H9 (cell line): ENCODE measurements around the gene ACOT11. TPM values are rescaled to one million over a fixed set of nuclear protein-coding genes. Genes with fewer than 3 reads are reported as not detected.

Source experiments
- DNase-seq: peaks from one replicate; pipeline ENCODE4 v3.0.0-alpha.2; 2017
- H2AFZ ChIP-seq: one replicate; pipeline ENCODE4 v1.6.1; 2013; ENCODE audit warnings: mild to moderate bottlenecking, low read length, control low read depth, moderate library complexity
- H2AK5ac ChIP-seq: 2 replicates; pipeline ENCODE4 v1.6.1; 2013; ENCODE audit warnings: low read length, control low read depth, mixed read lengths; ENCODE audit not compliant: insufficient read length
- H2BK120ac ChIP-seq: one replicate; pipeline ENCODE4 v1.6.1; 2013; ENCODE audit warnings: low read depth, mild to moderate bottlenecking, low read length, control low read depth, inconsistent platforms; ENCODE audit not compliant: poor library complexity, severe bottlenecking
- H2BK12ac ChIP-seq: 2 replicates; pipeline ENCODE4 v1.6.1; 2013; ENCODE audit warnings: low read length, control low read depth, mixed read lengths, low read depth; ENCODE audit not compliant: insufficient read length
- H2BK15ac ChIP-seq: 2 replicates; pipeline ENCODE4 v1.6.1; 2013; ENCODE audit warnings: low read depth, low read length, control low read depth
- H2BK20ac ChIP-seq: one replicate; pipeline ENCODE4 v1.6.1; 2013; ENCODE audit warnings: low read depth, mild to moderate bottlenecking, low read length, control low read depth, inconsistent platforms; ENCODE audit not compliant: poor library complexity, severe bottlenecking
- H2BK5ac ChIP-seq: 2 replicates; pipeline ENCODE4 v1.6.1; 2013; ENCODE audit warnings: low read length, control low read depth, mixed read lengths; ENCODE audit not compliant: insufficient read length
- H3K14ac ChIP-seq: 2 replicates; pipeline ENCODE4 v1.6.1; 2013; ENCODE audit warnings: low read length, control low read depth; ENCODE audit not compliant: insufficient read depth
- H3K18ac ChIP-seq: 2 replicates; pipeline ENCODE4 v1.6.1; 2013; ENCODE audit warnings: low read depth, mild to moderate bottlenecking, mixed read lengths, low read length, control low read depth; ENCODE audit not compliant: insufficient read length
- H3K23ac ChIP-seq: 2 replicates; pipeline ENCODE4 v1.6.1; 2013; ENCODE audit warnings: low read length, control low read depth, mixed read lengths, low read depth; ENCODE audit not compliant: insufficient read length
- H3K23me2 ChIP-seq: 2 replicates; pipeline ENCODE4 v1.6.1; 2013; ENCODE audit warnings: low read depth, mild to moderate bottlenecking, mixed read lengths, low read length, control low read depth; ENCODE audit not compliant: insufficient read length, poor library complexity, severe bottlenecking
- H3K27ac ChIP-seq: 2 replicates; pipeline ENCODE4 v1.5.1; 2013; ENCODE audit warnings: low read length, control low read depth, mixed read lengths, low read depth; ENCODE audit not compliant: insufficient read length
- H3K27me3 ChIP-seq: 2 replicates; pipeline ENCODE4 v1.6.1; 2013; ENCODE audit warnings: low read length, control low read depth, inconsistent platforms; ENCODE audit not compliant: insufficient read depth
- H3K4ac ChIP-seq: 2 replicates; pipeline ENCODE4 v1.6.1; 2013; ENCODE audit warnings: low read depth, mild to moderate bottlenecking, control low read depth, inconsistent platforms, low read length, moderate library complexity
- H3K4me1 ChIP-seq: 2 replicates; pipeline ENCODE4 v1.6.1; 2013; ENCODE audit warnings: low read length, control low read depth, inconsistent platforms; ENCODE audit not compliant: insufficient read depth
- H3K4me2 ChIP-seq: 2 replicates; pipeline ENCODE4 v1.6.1; 2013; ENCODE audit warnings: low read length, control low read depth, mixed read lengths; ENCODE audit not compliant: insufficient read length, insufficient read depth
- H3K56ac ChIP-seq: 2 replicates; pipeline ENCODE4 v1.6.1; 2013; ENCODE audit warnings: low read depth, mild to moderate bottlenecking, mixed read lengths, low read length, control low read depth; ENCODE audit not compliant: insufficient read length
- H3K79me1 ChIP-seq: 2 replicates; pipeline ENCODE4 v1.6.1; 2013; ENCODE audit warnings: low read depth, mild to moderate bottlenecking, moderate library complexity, low read length, control low read depth, inconsistent platforms; ENCODE audit not compliant: insufficient read depth, poor library complexity, severe bottlenecking
- H3K79me2 ChIP-seq: 2 replicates; pipeline ENCODE4 v1.6.1; 2013; ENCODE audit warnings: low read length, control low read depth, inconsistent platforms; ENCODE audit not compliant: insufficient read depth
- H3K9ac ChIP-seq: 2 replicates; pipeline ENCODE4 v1.6.1; 2013; ENCODE audit warnings: low read length, control low read depth, mixed read lengths; ENCODE audit not compliant: insufficient read length; ENCODE audit errors: extremely low read depth
- H3K9me3 ChIP-seq: one replicate; pipeline ENCODE4 v1.6.1; 2013; ENCODE audit warnings: low read depth, low read length, inconsistent platforms; ENCODE audit not compliant: control insufficient read depth
- H3T11ph ChIP-seq: one replicate; pipeline ENCODE4 v1.6.1; 2013; ENCODE audit warnings: mild to moderate bottlenecking, low read length, control low read depth, inconsistent platforms
- H4K20me1 ChIP-seq: one replicate; pipeline ENCODE4 v1.6.1; 2013; ENCODE audit not compliant: control insufficient read depth, insufficient read length, insufficient read depth
- H4K5ac ChIP-seq: 2 replicates; pipeline ENCODE4 v1.6.1; 2013; ENCODE audit warnings: low read depth, mild to moderate bottlenecking, mixed read lengths, low read length, control low read depth; ENCODE audit not compliant: insufficient read length
- H4K8ac ChIP-seq: replicated peaks from 2 replicates; pipeline ENCODE4 v1.6.1; 2013; ENCODE audit warnings: low read length, control low read depth, mixed read lengths, low read depth; ENCODE audit not compliant: insufficient read length
- H4K91ac ChIP-seq: 2 replicates; pipeline ENCODE4 v1.6.1; 2013; ENCODE audit warnings: low read depth, mild to moderate bottlenecking, moderate library complexity, mixed read lengths, low read length, control low read depth; ENCODE audit not compliant: insufficient read length
- H3K27ac Mint-ChIP-seq, 3 experiments: 2 replicates in 2 of 3; 3 replicates in 1 of 3; pipeline ENCODE4 v1.8.0; 2020 to 2021; ENCODE audit warnings: mixed read lengths in 3 of 3, mild to moderate bottlenecking in 1 of 3, moderate library complexity in 1 of 3
- H3K27me3 Mint-ChIP-seq: 2 replicates; pipeline ENCODE4 v1.8.0; 2021; ENCODE audit warnings: low read depth, mild to moderate bottlenecking, moderate library complexity, mixed read lengths
- H3K36me3 Mint-ChIP-seq, 3 experiments: 2 replicates in 2 of 3; 3 replicates in 1 of 3; pipeline ENCODE4 v1.8.0; 2020 to 2021; ENCODE audit warnings: low read depth in 3 of 3, mixed read lengths in 3 of 3; ENCODE audit not compliant: insufficient read depth in 1 of 3
- H3K4me1 Mint-ChIP-seq, 2 experiments: 2 replicates each; pipeline ENCODE4 v1.8.0; 2020; ENCODE audit warnings: mixed read lengths in 2 of 2
- H3K4me3 Mint-ChIP-seq, 2 experiments: 2 replicates in 1 of 2; 3 replicates in 1 of 2; pipeline ENCODE4 v1.8.0; 2020 to 2021; ENCODE audit warnings: mild to moderate bottlenecking in 2 of 2, mixed read lengths in 2 of 2, moderate library complexity in 1 of 2
- H3K9me3 Mint-ChIP-seq, 2 experiments: 2 replicates in 1 of 2; 3 replicates in 1 of 2; pipeline ENCODE4 v1.8.0; 2020; ENCODE audit warnings: mild to moderate bottlenecking in 2 of 2, mixed read lengths in 2 of 2, moderate library complexity in 1 of 2
- CTCF ChIP-seq: fragments of 200-600 bp; sonication (generic); conservative IDR thresholded peaks from 3 replicates; pipeline ENCODE4 v1.8.0; 2021; ENCODE audit warnings: antibody characterized with exemption, mild to moderate bottlenecking
- WGBS: extraction: QIAGEN DNeasy Blood & Tissue Kit; methylation state at CpG from one replicate; pipeline ENCODE4 v1.1.7; 2013; ENCODE audit warnings: missing lambda C conversion rate, low lambda C conversion rate, mixed read lengths; ENCODE audit not compliant: insufficient read length; ENCODE audit errors: extremely low coverage; 5-methylcytosine and 5-hydroxymethylcytosine counted together
- total RNA-seq: library from RNA; stranded (reverse); gene quantifications from 2 replicates; pipeline ENCODE4 v1.2.1, GENCODE V29; 2021

Gene ACOT11
- total RNA-seq, 1 experiment from 2014 or later: 4.0 TPM

GRCh38 chr1:54518489-54518888, 29.5 kb upstream of the ACOT11 start:
- Histone ChIP-seq H3K79me1 (no peaks in the 10 kb centered on the region), H3K14ac (no peak overlapping the region), H3K27me3 (no peaks in the 10 kb centered on the region), H2AFZ (no peak overlapping the region), H2BK20ac (no peak overlapping the region), H4K91ac (no peak overlapping the region), H3K56ac (no peak overlapping the region), H4K8ac (no peak overlapping the region), H2BK120ac (no peak overlapping the region), H4K5ac (no peak overlapping the region), H3K4me2 (no peak overlapping the region), H3K23me2 (no peaks in the 10 kb centered on the region), H2BK5ac (no peak overlapping the region), H2BK12ac (no peak overlapping the region), H4K20me1 (peaks cover 4% of the 10 kb centered on the region), H3K4ac (no peak overlapping the region), H2BK15ac (no peak overlapping the region), H3T11ph (no peak overlapping the region), H3K9ac (no peak overlapping the region), H3K79me2 (no peaks in the 10 kb centered on the region), H2AK5ac (no peak overlapping the region), H3K4me1 (no peaks in the 10 kb centered on the region), H3K23ac (no peak overlapping the region), H3K9me3 (no peaks in the 10 kb centered on the region), H3K27ac (no peak overlapping the region), H3K18ac (no peak overlapping the region)
- peaks cover 1% of the 10 kb centered on the region; the same call in 1 of the 2 replicates for H3K27me3 Mint-ChIP-seq
- H3K4me1 Mint-ChIP-seq: peaks cover 0 to 4% of the 10 kb centered on the region in 2 experiments; a peak in 1 of 4 replicates
- H3K27ac Mint-ChIP-seq: no peak overlapping the region
- no peaks in the 10 kb centered on the region; a peak in 1 of 7 replicates for H3K36me3 Mint-ChIP-seq
- no CpG with 5 or more reads among the region's 2 CpGs for WGBS
- no peak overlapping the region for H3K4me3 Mint-ChIP-seq
- no peak for TF ChIP-seq CTCF
- DNase-seq: peak; percentile 4
- no peaks in the 10 kb centered on the region; a peak in 1 of 5 replicates for H3K9me3 Mint-ChIP-seq
